Body of pancreas (tissue), 4 donors: ENCODE measurements around the gene SORCS2. TPM values are rescaled to one million over a fixed set of nuclear protein-coding genes. Genes with fewer than 3 reads are reported as not detected.

Source experiments
- ATAC-seq: fragments of 150-250 bp; one replicate; pipeline ENCODE4 v1.9.1; 2016
- DNase-seq, 4 donors: peaks; one replicate each; pipeline ENCODE4 v3.0.0-alpha.2; 2019
- H3K27ac ChIP-seq, 4 donors: fragments of 200-600 bp; sonication (generic); 1 replicate in 3 of 4; 2 replicates in 1 of 4; pipeline versions ENCODE4 v1.5.1 to v1.6.1; 2016 to 2019; ENCODE audit warnings: mild to moderate bottlenecking in 1 of 4, mixed read lengths in 1 of 4, moderate library complexity in 1 of 4
- H3K27me3 ChIP-seq, 2 donors: fragments of 200-600 bp; sonication (generic); one replicate each; pipeline ENCODE4 v1.6.0; 2016; ENCODE audit warnings: mild to moderate bottlenecking in 1 of 2
- H3K36me3 ChIP-seq, 2 donors: fragments of 200-600 bp; sonication (generic); replicated peaks in 1 of 2; 2 replicates each; pipeline ENCODE4 v1.5.1; 2016; ENCODE audit warnings: low read depth in 2 of 2; ENCODE audit not compliant: insufficient read depth in 1 of 2
- H3K4me1 ChIP-seq: fragments of 200-600 bp; sonication (generic); one replicate; pipeline ENCODE4 v1.6.0; 2016
- H3K4me3 ChIP-seq, 2 donors: fragments of 200-600 bp; sonication (generic); 1 replicate in 1 of 2; 2 replicates in 1 of 2; pipeline ENCODE4 v1.5.1; 2016 to 2019
- H3K9me3 ChIP-seq, 3 donors: fragments of 200-600 bp; sonication (generic); 1 replicate in 2 of 3; 2 replicates in 1 of 3; pipeline ENCODE4 v1.5.1; 2016
- POLR2A ChIP-seq, 3 donors: fragments of 450-650 bp; IDR thresholded peaks; one replicate each; pipeline ENCODE4 v1.6.1; 2016; ENCODE audit warnings: antibody characterized with exemption in 3 of 3, mild to moderate bottlenecking in 2 of 3
- WGBS, 2 donors: methylation state at CpG; one replicate each; pipeline ENCODE4 v1.1.5; 2017; 5-methylcytosine and 5-hydroxymethylcytosine counted together
- intact Hi-C: fragments of 100-400 bp; cut with DNase I; formaldehyde crosslinking; loops from one replicate; pipeline ENCODE4 v1.15.1; 2023
- total RNA-seq, 2 donors: library from RNA; depleted of rRNA; stranded (reverse); fragments of >200 nt; gene quantifications; one replicate each; pipeline ENCODE4 v1.1.0, GENCODE V29; 2016
- TF ChIP-seq, protein P1 (sequence below), 7 experiments: fragments of 450-650 bp in 4 of 7; fragments of 200-600 bp in 3 of 7; sonication (generic) in 3 of 7; IDR thresholded peaks; one replicate each; pipeline ENCODE4 v1.5.1; 2016 to 2019; ENCODE audit warnings: antibody characterized with exemption in 7 of 7

Gene SORCS2
- total RNA-seq, 2 donors from 2014 or later, result 0.26 to 0.33 TPM

DNA sequence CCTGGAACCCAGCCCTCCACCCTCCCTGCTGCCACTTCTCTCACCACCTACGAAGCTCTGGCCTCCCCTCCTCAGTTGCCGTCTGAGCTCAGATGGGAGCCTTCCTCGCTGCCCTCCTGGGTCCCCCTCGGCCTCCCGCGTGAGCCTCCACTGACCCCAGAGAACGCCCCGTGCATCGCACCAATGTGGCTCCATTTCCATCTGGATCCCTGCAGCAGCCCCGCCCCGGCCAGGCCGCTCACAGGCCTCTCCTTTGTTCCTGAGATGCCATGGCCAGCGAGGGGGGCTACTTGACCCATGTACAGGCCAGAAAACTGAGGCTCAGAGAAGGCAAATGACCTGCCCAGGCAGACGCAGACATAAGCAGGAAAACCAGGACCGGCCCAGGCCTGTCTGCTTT is 484.7 kb downstream of the SORCS2 start:
- no peaks in the 10 kb centered on the region for H3K4me1 ChIP-seq
- ATAC-seq, result no peak
- peaks cover 0 to 1% (median 0%) of the 10 kb centered on the region in 3 donors for H3K9me3 ChIP-seq
- TF ChIP-seq, protein P1, sequence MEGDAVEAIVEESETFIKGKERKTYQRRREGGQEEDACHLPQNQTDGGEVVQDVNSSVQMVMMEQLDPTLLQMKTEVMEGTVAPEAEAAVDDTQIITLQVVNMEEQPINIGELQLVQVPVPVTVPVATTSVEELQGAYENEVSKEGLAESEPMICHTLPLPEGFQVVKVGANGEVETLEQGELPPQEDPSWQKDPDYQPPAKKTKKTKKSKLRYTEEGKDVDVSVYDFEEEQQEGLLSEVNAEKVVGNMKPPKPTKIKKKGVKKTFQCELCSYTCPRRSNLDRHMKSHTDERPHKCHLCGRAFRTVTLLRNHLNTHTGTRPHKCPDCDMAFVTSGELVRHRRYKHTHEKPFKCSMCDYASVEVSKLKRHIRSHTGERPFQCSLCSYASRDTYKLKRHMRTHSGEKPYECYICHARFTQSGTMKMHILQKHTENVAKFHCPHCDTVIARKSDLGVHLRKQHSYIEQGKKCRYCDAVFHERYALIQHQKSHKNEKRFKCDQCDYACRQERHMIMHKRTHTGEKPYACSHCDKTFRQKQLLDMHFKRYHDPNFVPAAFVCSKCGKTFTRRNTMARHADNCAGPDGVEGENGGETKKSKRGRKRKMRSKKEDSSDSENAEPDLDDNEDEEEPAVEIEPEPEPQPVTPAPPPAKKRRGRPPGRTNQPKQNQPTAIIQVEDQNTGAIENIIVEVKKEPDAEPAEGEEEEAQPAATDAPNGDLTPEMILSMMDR (IDR thresholded peaks at IDR 0.05), result no peak
- no peak for TF ChIP-seq POLR2A (IDR thresholded peaks at IDR 0.05)
- H3K4me3 ChIP-seq, result no peak overlapping the region
- WGBS, 2 donors, result 56 to 72% methylated on average over 15 of the region's 15 CpGs
- H3K27ac ChIP-seq, result no peak overlapping the region
- DNase-seq, result no peak
- intact Hi-C loops, result no loop called here
- H3K36me3 ChIP-seq, result no peaks in the 10 kb centered on the region
- H3K27me3 ChIP-seq, result no peaks in the 10 kb centered on the region

DNA sequence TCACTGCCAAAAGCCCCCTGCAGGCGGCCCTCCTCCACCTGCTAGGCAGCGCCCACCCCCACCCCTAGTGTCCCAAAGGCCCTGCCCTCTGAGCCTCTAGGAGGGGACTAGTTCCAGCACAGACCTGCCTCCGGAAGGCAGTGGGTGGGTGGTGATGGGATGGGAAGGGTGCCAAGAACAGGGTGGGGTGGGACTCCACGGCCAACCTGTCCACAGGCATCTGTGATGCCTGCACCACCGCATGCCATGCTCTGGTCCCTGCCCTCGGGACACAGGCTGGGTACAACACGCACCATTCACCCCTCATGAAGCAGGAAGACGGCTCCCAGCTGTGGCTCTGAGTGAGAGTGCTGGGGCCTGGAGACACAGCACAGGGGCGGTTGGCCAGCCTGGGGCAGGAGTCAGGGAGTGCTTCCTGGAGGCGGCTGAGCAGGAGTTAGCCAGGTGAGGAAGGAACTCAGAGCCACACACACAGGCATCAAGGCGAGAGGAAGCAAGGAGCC is 485.5 kb downstream of the SORCS2 start:
- intact Hi-C loops, result no loop called here
- no peak for DNase-seq

DNA sequence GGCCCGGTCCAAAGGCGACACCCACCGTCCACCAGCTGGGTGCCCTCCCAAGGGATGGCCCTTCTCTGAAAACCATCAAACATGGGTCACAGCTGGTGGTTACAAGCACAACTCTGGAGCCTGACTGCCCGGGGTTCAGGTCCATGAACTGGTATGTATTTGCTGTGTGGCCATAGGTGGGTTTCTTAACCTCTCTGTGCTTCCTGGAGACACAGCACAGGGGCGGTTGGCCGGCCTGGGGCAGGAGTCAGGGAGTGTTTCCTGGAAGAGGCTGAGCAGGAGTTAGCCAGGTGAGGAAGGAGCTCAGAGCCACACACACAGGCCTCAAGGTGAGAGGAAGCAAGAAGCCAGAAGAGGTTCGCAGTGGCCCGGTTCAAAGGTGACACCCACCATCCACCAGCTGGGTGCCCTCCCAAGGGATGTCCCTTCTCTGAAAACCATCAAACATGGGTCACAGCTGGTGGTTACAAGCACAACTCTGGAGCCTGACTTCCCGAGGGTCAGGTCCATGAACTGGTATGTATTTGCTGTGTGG is 486.0 kb downstream of the SORCS2 start:
- 46 to 70% methylated on average over 7 to 9 of the region's 9 CpGs for WGBS, 2 donors
- TF ChIP-seq, protein P1 (IDR thresholded peaks at IDR 0.05), result no peak
- TF ChIP-seq POLR2A (IDR thresholded peaks at IDR 0.05), result no peak
- DNase-seq, result no peak
- H3K36me3 ChIP-seq, result no peaks in the 10 kb centered on the region
- H3K4me3 ChIP-seq, result no peak overlapping the region
- peaks cover 0 to 14% (median 0%) of the 10 kb centered on the region in 3 donors for H3K9me3 ChIP-seq
- H3K27me3 ChIP-seq, result no peaks in the 10 kb centered on the region
- no peaks in the 10 kb centered on the region for H3K4me1 ChIP-seq
- no peak overlapping the region for H3K27ac ChIP-seq
- no peak for ATAC-seq
- intact Hi-C loops, result no loop called here

More for the DNA sequence above, 485.5 kb downstream of the SORCS2 start:
- Histone ChIP-seq H3K36me3 (no peaks in the 10 kb centered on the region), H3K9me3 (peaks cover 0 to 9% (median 0%) of the 10 kb centered on the region in 3 donors), H3K4me1 (no peaks in the 10 kb centered on the region), H3K27ac (no peak overlapping the region), H3K27me3 (no peaks in the 10 kb centered on the region), H3K4me3 (no peak overlapping the region)
- 54 to 76% methylated on average over 7 to 11 of the region's 11 CpGs for WGBS, 2 donors
- TF ChIP-seq POLR2A (IDR thresholded peaks at IDR 0.05), result no peak
- TF ChIP-seq, protein P1 (IDR thresholded peaks at IDR 0.05), result no peak
- ATAC-seq, result no peak

DNA sequence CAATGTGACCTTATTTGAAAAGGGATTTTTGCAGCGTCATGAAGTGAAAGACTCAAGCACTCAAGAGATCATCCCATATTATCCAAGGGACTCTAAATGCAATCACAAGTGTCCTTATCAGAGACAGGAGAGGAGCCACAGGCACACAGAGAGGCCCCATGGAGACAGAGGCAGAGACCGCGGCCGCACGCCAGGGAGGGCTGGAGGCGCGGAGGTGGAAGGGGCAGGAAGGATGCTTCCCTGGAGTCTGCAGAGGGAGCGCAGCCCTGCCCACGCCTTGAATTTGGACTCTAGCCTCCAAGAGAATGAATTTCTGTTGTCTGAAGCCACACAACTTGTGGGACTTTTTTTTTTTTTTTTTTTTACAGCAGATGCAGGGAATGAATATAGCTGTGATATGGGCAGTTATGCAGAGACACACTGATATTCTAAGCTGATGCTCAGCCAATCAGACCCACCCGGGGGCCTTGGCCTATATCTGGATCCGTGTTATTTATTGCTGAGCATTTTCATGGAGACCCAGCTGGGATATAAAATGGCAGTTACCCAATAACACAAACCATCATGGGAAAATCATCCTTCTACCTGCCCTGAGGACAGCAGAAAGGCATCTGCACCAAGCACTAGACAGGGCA is 487.2 kb downstream of the SORCS2 start:
- intact Hi-C loops, result no loop called here
- Histone ChIP-seq H3K9me3 (peaks cover 0 to 15% (median 0%) of the 10 kb centered on the region in 3 donors), H3K27me3 (no peaks in the 10 kb centered on the region), H3K4me3 (no peak overlapping the region), H3K4me1 (no peaks in the 10 kb centered on the region), H3K36me3 (no peaks in the 10 kb centered on the region), H3K27ac (no peak overlapping the region)
- 47 to 62% methylated on average over 11 of the region's 11 CpGs for WGBS, 2 donors
- TF ChIP-seq POLR2A (IDR thresholded peaks at IDR 0.05), result no peak
- TF ChIP-seq, protein P1 (IDR thresholded peaks at IDR 0.05), result no peak
- ATAC-seq (no peak), DNase-seq (no peak)
